Measurements from ENCODE around the gene TMEM250.
"Not testable (repeated sequence)": the region's sequence is repeated elsewhere in the genome, so short reads cannot be mapped to it uniquely, and the experiment has no call there.

TMEM250 gene

GRCh38 chr9:136110082-136111061 is 8.3 kb downstream of the TMEM250 start:
- no peak for DNase-seq

- DNase-seq = peak; percentile 80
Measured at GRCh38 chr9:136109351-136110081, 9.2 kb downstream of the TMEM250 start.

GRCh38 chr9:136108648-136109266 is 9.9 kb downstream of the TMEM250 start:
- DNase-seq = no peak

- DNase-seq = peak; percentile 58
Measured at GRCh38 chr9:136107953-136108647, 10.6 kb downstream of the TMEM250 start.

GRCh38 chr9:136107155-136107952 is 11.3 kb downstream of the TMEM250 start:
- DNase-seq = no peak

GRCh38 chr9:136105398-136106135 is 13.1 kb downstream of the TMEM250 start:
- DNase-seq = no peak

- DNase-seq = no peak
Measured at GRCh38 chr9:136104916-136105315, 13.8 kb downstream of the TMEM250 start.

GRCh38 chr9:136104488-136104800 is 14.2 kb downstream of the TMEM250 start:
- no peak for DNase-seq

GRCh38 chr9:136103651-136104487 is 14.8 kb downstream of the TMEM250 start:
- no peak for DNase-seq

- DNase-seq = not testable (repeated sequence)
Measured at GRCh38 chr9:136101615-136102074, 17.0 kb downstream of the TMEM250 start.

GRCh38 chr9:136100700-136101614 is 17.7 kb downstream of the TMEM250 start:
- no peak for DNase-seq

- DNase-seq = no peak
Measured at GRCh38 chr9:136099542-136099941, 19.1 kb downstream of the TMEM250 start.

GRCh38 chr9:136098844-136099243 is 19.8 kb downstream of the TMEM250 start:
- no peak for DNase-seq

GRCh38 chr9:136098210-136098609 is 20.5 kb downstream of the TMEM250 start:
- no peak for DNase-seq

GRCh38 chr9:136096505-136097001 is 22.1 kb downstream of the TMEM250 start:
- no peak for DNase-seq

- no peak for DNase-seq
Measured at GRCh38 chr9:136095070-136096058, 23.3 kb downstream of the TMEM250 start, which contains the start of gene NACC2. NACC2 (minus strand) TSS chr9:136095289; CDS start chr9:136050521, 44,768 bp downstream.

Data from DMS 273 treated with DMSO at 0.1 percent for 48 hours (cell line).